ENCODE data around the gene VWDE. TPM values are rescaled to one million over a fixed set of nuclear protein-coding genes. Genes with fewer than 3 reads are reported as not detected.

Gene VWDE
- total RNA-seq, 2 experiments from 2014 or later = 1.5 to 1.9 TPM

GRCh38 chr7:12360948-12361347, 42.7 kb downstream of the VWDE start:
- intact Hi-C loops (cut with micrococcal nuclease) = no loop called here
- Mint-ChIP-seq H3K27ac (no peak overlapping the region), H3K9me3 (no peaks in the 10 kb centered on the region), H3K4me3 (no peak overlapping the region), H3K36me3 (ENCODE audit: low read depth) (no peaks in the 10 kb centered on the region), H3K4me1 (ENCODE audit: low read depth) (no peaks in the 10 kb centered on the region), H3K27me3 (ENCODE audit: low read depth) (peaks cover 2% of the 10 kb centered on the region)
- DNase-seq = no peak
- CTCF ChIA-PET = no interaction called here

GRCh38 chr7:12358694-12359093, 45.0 kb downstream of the VWDE start:
- no peaks in the 10 kb centered on the region for H3K36me3 Mint-ChIP-seq (ENCODE audit: low read depth)

GRCh38 chr7:12357508-12357907, 46.2 kb downstream of the VWDE start:
- H3K4me1 Mint-ChIP-seq (ENCODE audit: low read depth) = no peaks in the 10 kb centered on the region
- DNase-seq = no peak
- no peak overlapping the region for H3K4me3 Mint-ChIP-seq
- CTCF ChIA-PET = interaction anchor here (0.6 kb wide), 1 partner anchor 101 kb away, joined by 3 read pairs; no protein-coding TSS in a partner anchor
- intact Hi-C loops (cut with micrococcal nuclease) = loop anchor here (1.0 kb wide), 1 partner anchor 290 kb away; no protein-coding TSS in a partner anchor
- H3K27me3 Mint-ChIP-seq (ENCODE audit: low read depth) = peaks cover 4% of the 10 kb centered on the region
- no peaks in the 10 kb centered on the region for H3K9me3 Mint-ChIP-seq
- no peak overlapping the region for H3K27ac Mint-ChIP-seq
- H3K36me3 Mint-ChIP-seq (ENCODE audit: low read depth) = no peaks in the 10 kb centered on the region

More at GRCh38 chr7:12358694-12359093, 45.0 kb downstream of the VWDE start:
- CTCF ChIA-PET = no interaction called here
- Mint-ChIP-seq H3K4me1 (ENCODE audit: low read depth) (no peaks in the 10 kb centered on the region), H3K4me3 (no peak overlapping the region), H3K27ac (no peak overlapping the region), H3K9me3 (no peaks in the 10 kb centered on the region), H3K27me3 (ENCODE audit: low read depth) (peaks cover 2% of the 10 kb centered on the region)
- DNase-seq = no peak
- intact Hi-C loops (cut with micrococcal nuclease) = no loop called here

- H3K36me3 Mint-ChIP-seq (ENCODE audit: low read depth) = no peaks in the 10 kb centered on the region
Observed at GRCh38 chr7:12351843-12352242, 51.8 kb downstream of the VWDE start.

GRCh38 chr7:12350971-12351370, 52.7 kb downstream of the VWDE start:
- CTCF ChIA-PET = no interaction called here
- H3K4me1 Mint-ChIP-seq (ENCODE audit: low read depth) = no peaks in the 10 kb centered on the region
- H3K27me3 Mint-ChIP-seq (ENCODE audit: low read depth) = peaks cover 2% of the 10 kb centered on the region
- no peak overlapping the region for H3K4me3 Mint-ChIP-seq
- no peak for DNase-seq
- no peak overlapping the region for H3K27ac Mint-ChIP-seq
- no peaks in the 10 kb centered on the region for H3K9me3 Mint-ChIP-seq
- no peaks in the 10 kb centered on the region for H3K36me3 Mint-ChIP-seq (ENCODE audit: low read depth)
- intact Hi-C loops (cut with micrococcal nuclease) = no loop called here

More at GRCh38 chr7:12351843-12352242, 51.8 kb downstream of the VWDE start:
- Mint-ChIP-seq H3K27me3 (ENCODE audit: low read depth) (peaks cover 2% of the 10 kb centered on the region), H3K9me3 (no peaks in the 10 kb centered on the region), H3K27ac (no peak overlapping the region), H3K4me3 (no peak overlapping the region), H3K4me1 (ENCODE audit: low read depth) (no peaks in the 10 kb centered on the region)
- intact Hi-C loops (cut with micrococcal nuclease) = no loop called here
- CTCF ChIA-PET = no interaction called here
- DNase-seq = no peak

GRCh38 chr7:12337095-12337494, 66.6 kb downstream of the VWDE start:
- no peaks in the 10 kb centered on the region for H3K36me3 Mint-ChIP-seq (ENCODE audit: low read depth)
- H3K4me1 Mint-ChIP-seq (ENCODE audit: low read depth) = no peaks in the 10 kb centered on the region
- H3K4me3 Mint-ChIP-seq = no peak overlapping the region
- CTCF ChIA-PET = interaction anchor here (0.8 to 1.6 kb wide), 3 partner anchors 9 to 46 kb away, joined by 3 to 4 read pairs (median 3); no protein-coding TSS in a partner anchor
- no peak overlapping the region for H3K27ac Mint-ChIP-seq
- H3K27me3 Mint-ChIP-seq (ENCODE audit: low read depth) = no peaks in the 10 kb centered on the region
- DNase-seq = no peak
- no peaks in the 10 kb centered on the region for H3K9me3 Mint-ChIP-seq
- intact Hi-C loops (cut with micrococcal nuclease) = no loop called here

- intact Hi-C loops (cut with micrococcal nuclease) = no loop called here
- no peak overlapping the region for H3K4me3 Mint-ChIP-seq
- H3K27me3 Mint-ChIP-seq (ENCODE audit: low read depth) = no peaks in the 10 kb centered on the region
- DNase-seq = no peak
- no peaks in the 10 kb centered on the region for H3K9me3 Mint-ChIP-seq
- H3K4me1 Mint-ChIP-seq (ENCODE audit: low read depth) = no peaks in the 10 kb centered on the region
- CTCF ChIA-PET = interaction anchor here (0.6 kb wide), 1 partner anchor 41 kb away, joined by 3 read pairs; no protein-coding TSS in a partner anchor
- H3K27ac Mint-ChIP-seq = no peak overlapping the region
- no peaks in the 10 kb centered on the region for H3K36me3 Mint-ChIP-seq (ENCODE audit: low read depth)
Observed at GRCh38 chr7:12328888-12329770, 74.5 kb downstream of the VWDE start.

- Mint-ChIP-seq H3K27me3 (ENCODE audit: low read depth) (no peaks in the 10 kb centered on the region), H3K27ac (no peak overlapping the region), H3K4me1 (ENCODE audit: low read depth) (no peaks in the 10 kb centered on the region), H3K36me3 (ENCODE audit: low read depth) (no peaks in the 10 kb centered on the region), H3K4me3 (no peak overlapping the region), H3K9me3 (no peaks in the 10 kb centered on the region)
- intact Hi-C loops (cut with micrococcal nuclease) = no loop called here
- no peak for DNase-seq
- CTCF ChIA-PET = no interaction called here
Observed at GRCh38 chr7:12327922-12328321, 75.7 kb downstream of the VWDE start.

- Mint-ChIP-seq H3K27ac (no peak overlapping the region), H3K9me3 (no peaks in the 10 kb centered on the region), H3K36me3 (ENCODE audit: low read depth) (no peaks in the 10 kb centered on the region), H3K4me1 (ENCODE audit: low read depth) (peaks cover under 1% of the 10 kb centered on the region), H3K4me3 (no peak overlapping the region), H3K27me3 (ENCODE audit: low read depth) (no peaks in the 10 kb centered on the region)
- CTCF ChIA-PET = interaction anchor here (0.6 kb wide), 1 partner anchor 85 kb away, joined by 4 read pairs; no protein-coding TSS in a partner anchor
- intact Hi-C loops (cut with micrococcal nuclease) = no loop called here
- DNase-seq = no peak
Observed at GRCh38 chr7:12325646-12326045, 78.0 kb downstream of the VWDE start.

GRCh38 chr7:12323415-12323814, 80.2 kb downstream of the VWDE start:
- no peaks in the 10 kb centered on the region for H3K27me3 Mint-ChIP-seq (ENCODE audit: low read depth)
- no peak for DNase-seq
- intact Hi-C loops (cut with micrococcal nuclease) = loop anchor here (2.0 to 5.0 kb wide), 2 partner anchors 169 to 951 kb away; no protein-coding TSS in a partner anchor
- no peak overlapping the region for H3K27ac Mint-ChIP-seq
- no peaks in the 10 kb centered on the region for H3K9me3 Mint-ChIP-seq
- H3K4me3 Mint-ChIP-seq = no peak overlapping the region
- CTCF ChIA-PET = interaction anchor here (0.6 to 3.8 kb wide), 5 partner anchors 13 to 319 kb away, joined by 3 to 23 read pairs (median 3); no protein-coding TSS in a partner anchor
- no peaks in the 10 kb centered on the region for H3K36me3 Mint-ChIP-seq (ENCODE audit: low read depth)
- H3K4me1 Mint-ChIP-seq (ENCODE audit: low read depth) = peaks cover 2% of the 10 kb centered on the region

GRCh38 chr7:12322903-12323300, 80.8 kb downstream of the VWDE start:
- CTCF ChIA-PET = interaction anchor here (0.6 to 3.8 kb wide), 8 partner anchors 14 to 487 kb away, joined by 3 to 23 read pairs (median 3); no protein-coding TSS in a partner anchor
- peaks cover 2% of the 10 kb centered on the region for H3K4me1 Mint-ChIP-seq (ENCODE audit: low read depth)
- H3K27me3 Mint-ChIP-seq (ENCODE audit: low read depth) = no peaks in the 10 kb centered on the region
- H3K9me3 Mint-ChIP-seq = no peaks in the 10 kb centered on the region
- DNase-seq = no peak
- no peak overlapping the region for H3K4me3 Mint-ChIP-seq
- intact Hi-C loops (cut with micrococcal nuclease) = loop anchor here (1.0 to 5.0 kb wide), 7 partner anchors 112 to 950 kb away; partner anchors contain the start of gene TMEM106B
- no peaks in the 10 kb centered on the region for H3K36me3 Mint-ChIP-seq (ENCODE audit: low read depth)
- no peak overlapping the region for H3K27ac Mint-ChIP-seq

- intact Hi-C loops (cut with micrococcal nuclease) = loop anchor here (1.0 to 5.0 kb wide), 7 partner anchors 111 to 950 kb away; partner anchors contain the start of gene TMEM106B
- peak; percentile 31 for DNase-seq
- no peaks in the 10 kb centered on the region for H3K9me3 Mint-ChIP-seq
- H3K36me3 Mint-ChIP-seq (ENCODE audit: low read depth) = no peaks in the 10 kb centered on the region
- CTCF ChIA-PET = interaction anchor here (0.6 to 3.8 kb wide), 10 partner anchors 14 to 486 kb away, joined by 3 to 23 read pairs (median 3); no protein-coding TSS in a partner anchor
- no peaks in the 10 kb centered on the region for H3K27me3 Mint-ChIP-seq (ENCODE audit: low read depth)
- H3K4me3 Mint-ChIP-seq = no peak overlapping the region
- peaks cover 2% of the 10 kb centered on the region for H3K4me1 Mint-ChIP-seq (ENCODE audit: low read depth)
- no peak overlapping the region for H3K27ac Mint-ChIP-seq
Observed at GRCh38 chr7:12322284-12322902, 81.3 kb downstream of the VWDE start.
